SK-N-SH (cell line): Measurements from ENCODE around the gene FANCI. TPM values are rescaled to one million over a fixed set of nuclear protein-coding genes. Genes with fewer than 3 reads are reported as not detected.

Source experiments
- CTCF ChIA-PET: fragments of 300-600, 350-600 bp; formaldehyde crosslinking; extraction: SDS; loops from one replicate; lab custom pipeline; 2021; lab: Yijun Ruan, JAX
- POLR2A ChIA-PET: fragments of 350-600 bp; sonication (Branson Sonifier 250); formaldehyde crosslinking; extraction: SDS; loops from one replicate; lab custom pipeline; 2020; ENCODE audit warnings: antibody characterized with exemption, inconsistent platforms; lab: Yijun Ruan, JAX
- DNase-seq: peaks from one replicate; pipeline ENCODE4 v3.0.0; 2012
- H2AFZ ChIP-seq: fragments of 200-600 bp; sonication (generic); 2 replicates; pipeline ENCODE4 v1.8.1; 2016; ENCODE audit warnings: antibody characterized with exemption, mild to moderate bottlenecking, low read depth
- H3F3A ChIP-seq: fragments of 200-600 bp; sonication (generic); replicated peaks from 2 replicates; pipeline ENCODE3; 2016; ENCODE audit warnings: antibody characterized with exemption, mild to moderate bottlenecking; ENCODE audit not compliant: insufficient read depth
- H3K27ac ChIP-seq, 2 experiments: fragments of 200-500 bp in 1 of 2; fragments of 200-600 bp in 1 of 2; sonication (Bioruptor generic) in 1 of 2; sonication (generic), shearing (Covaris generic) in 1 of 2; 2 replicates each; pipeline versions ENCODE4 v1.5.1 to v1.6.1; 2014 to 2016; ENCODE audit warnings: low read depth in 2 of 2, inconsistent platforms in 1 of 2, low read length in 1 of 2, mild to moderate bottlenecking in 1 of 2, mixed read lengths in 1 of 2
- H3K27me3 ChIP-seq: fragments of 200-600 bp; sonication (generic), shearing (Covaris generic); 2 replicates; pipeline ENCODE4 v1.6.1; 2016; ENCODE audit warnings: mixed run types; ENCODE audit not compliant: insufficient read depth
- H3K36me3 ChIP-seq, 2 experiments: fragments of 200-500 bp in 1 of 2; fragments of 200-600 bp in 1 of 2; sonication (Bioruptor generic) in 1 of 2; sonication (generic) in 1 of 2; replicated peaks in 1 of 2; 2 replicates each; pipeline versions ENCODE3 to v1.5.1; 2014 to 2016; ENCODE audit warnings: low read length in 1 of 2, mild to moderate bottlenecking in 1 of 2; ENCODE audit not compliant: insufficient read depth in 2 of 2, control insufficient read depth in 1 of 2
- H3K4me1 ChIP-seq, 2 experiments: fragments of 200-500 bp in 1 of 2; fragments of 200-600 bp in 1 of 2; sonication (Bioruptor generic) in 1 of 2; sonication (generic), shearing (Covaris generic) in 1 of 2; 2 replicates each; pipeline versions ENCODE4 v1.5.1 to v1.6.1; 2014 to 2016; ENCODE audit warnings: low read depth in 1 of 2, low read length in 1 of 2, mixed run types in 1 of 2; ENCODE audit not compliant: insufficient read depth in 2 of 2, control insufficient read depth in 1 of 2
- H3K4me2 ChIP-seq: fragments of 200-600 bp; sonication (generic), shearing (Covaris generic); 2 replicates; pipeline ENCODE4 v1.6.1; 2017; ENCODE audit warnings: mixed run types
- H3K4me3 ChIP-seq, 2 experiments: fragments of 200-500 bp in 1 of 2; fragments of 200-600 bp in 1 of 2; sonication (Bioruptor generic) in 1 of 2; sonication (generic), shearing (Covaris generic) in 1 of 2; 2 replicates each; pipeline versions ENCODE4 v1.5.1 to v1.8.1; 2014 to 2016; ENCODE audit warnings: low read depth in 2 of 2, inconsistent platforms in 1 of 2, low read length in 1 of 2, mild to moderate bottlenecking in 1 of 2, mixed read lengths in 1 of 2, moderate library complexity in 1 of 2
- H3K79me2 ChIP-seq: fragments of 200-600 bp; sonication (generic); 2 replicates; pipeline ENCODE4 v1.8.1; 2017; ENCODE audit warnings: mild to moderate bottlenecking; ENCODE audit not compliant: insufficient read depth
- H3K9ac ChIP-seq: fragments of 200-600 bp; sonication (generic); 2 replicates; pipeline ENCODE4 v1.6.1; 2017; ENCODE audit warnings: mixed run types
- H3K9me2 ChIP-seq: fragments of 200-600 bp; sonication (generic); 2 replicates; pipeline ENCODE4 v1.6.1; 2017; ENCODE audit warnings: mixed run types
- H3K9me3 ChIP-seq: fragments of 200-600 bp; sonication (generic); 2 replicates; pipeline ENCODE4 v1.6.1; 2017; ENCODE audit warnings: mixed run types, mild to moderate bottlenecking, moderate library complexity
- H4K20me1 ChIP-seq: fragments of 200-600 bp; sonication (generic); 2 replicates; pipeline ENCODE4 v1.6.1; 2017; ENCODE audit warnings: mild to moderate bottlenecking, mixed run types; ENCODE audit not compliant: insufficient read depth
- CHD2 ChIP-seq: fragments of 150-350 bp; IDR thresholded peaks from 2 replicates; pipeline ENCODE4 v1.6.1; 2018; ENCODE audit warnings: low read length; ENCODE audit not compliant: partially characterized antibody
- EP300 ChIP-seq, 2 experiments: IDR thresholded peaks; 2 replicates each; pipeline versions ENCODE4 v1.4.0 to v1.6.1; 2012; ENCODE audit warnings: borderline replicate concordance in 1 of 2, low read depth in 1 of 2, low read length in 1 of 2
- FOXM1 ChIP-seq: IDR thresholded peaks from 2 replicates; pipeline ENCODE4 v1.4.0; 2012; ENCODE audit warnings: low read depth, mild to moderate bottlenecking
- GABPA ChIP-seq: IDR thresholded peaks from 2 replicates; pipeline ENCODE4 v1.4.0; 2012; ENCODE audit warnings: low read depth, mild to moderate bottlenecking
- MEF2A ChIP-seq: IDR thresholded peaks from 2 replicates; pipeline ENCODE4 v1.4.0; 2012; ENCODE audit warnings: low read depth, borderline replicate concordance
- RAD21 ChIP-seq: IDR thresholded peaks from 2 replicates; pipeline ENCODE4 v1.6.1; 2012; ENCODE audit warnings: mild to moderate bottlenecking, low read length
- RFX5 ChIP-seq: IDR thresholded peaks from 2 replicates; pipeline ENCODE4 v1.6.1; 2012; ENCODE audit warnings: mild to moderate bottlenecking, improper control_type of control experiment, low read length
- SIN3A ChIP-seq: IDR thresholded peaks from 2 replicates; pipeline ENCODE4 v1.6.1; 2012; ENCODE audit warnings: low read depth, mild to moderate bottlenecking, low read length, moderate library complexity, borderline replicate concordance
- TCF12 ChIP-seq: IDR thresholded peaks from 2 replicates; pipeline ENCODE4 v1.4.0; 2012
- TEAD4 ChIP-seq: IDR thresholded peaks from 2 replicates; pipeline ENCODE4 v1.4.0; 2012; ENCODE audit warnings: mild to moderate bottlenecking, borderline replicate concordance; ENCODE audit not compliant: insufficient read depth
- WGBS: methylation state at CpG from one replicate; pipeline ENCODE4 v1.1.6; 2017; ENCODE audit warnings: low lambda C conversion rate; 5-methylcytosine and 5-hydroxymethylcytosine counted together
- polyA plus RNA-seq, 3 experiments: library from polyadenylated mRNA; depleted of rRNA; stranded (reverse); fragments of >200 nt; gene quantifications; 2 replicates each; pipeline ENCODE4 v1.2.3, GENCODE V29; 2012
- TF ChIP-seq, protein P1 (sequence below): fragments of 150-350 bp; IDR thresholded peaks from 2 replicates; pipeline ENCODE4 v1.6.1; 2017; ENCODE audit warnings: antibody characterized with exemption, low read length, low read depth, borderline replicate concordance
- TF ChIP-seq, protein P2 (sequence below): IDR thresholded peaks from 2 replicates; pipeline ENCODE4 v1.4.0; 2012; ENCODE audit warnings: low read depth, borderline replicate concordance
- TF ChIP-seq, protein P3 (sequence below): IDR thresholded peaks from 2 replicates; pipeline ENCODE4; 2012
- TF ChIP-seq, protein P4 (sequence below): fragments of 200-600 bp; sonication (generic); IDR thresholded peaks from 2 replicates; pipeline ENCODE4 v1.6.1; 2017; ENCODE audit warnings: antibody characterized with exemption, mild to moderate bottlenecking, moderate library complexity

FANCI gene
- polyA plus RNA-seq, 1 of the 3 experiments (the other 2 are of a cell fraction): 13.2 TPM

DNA sequence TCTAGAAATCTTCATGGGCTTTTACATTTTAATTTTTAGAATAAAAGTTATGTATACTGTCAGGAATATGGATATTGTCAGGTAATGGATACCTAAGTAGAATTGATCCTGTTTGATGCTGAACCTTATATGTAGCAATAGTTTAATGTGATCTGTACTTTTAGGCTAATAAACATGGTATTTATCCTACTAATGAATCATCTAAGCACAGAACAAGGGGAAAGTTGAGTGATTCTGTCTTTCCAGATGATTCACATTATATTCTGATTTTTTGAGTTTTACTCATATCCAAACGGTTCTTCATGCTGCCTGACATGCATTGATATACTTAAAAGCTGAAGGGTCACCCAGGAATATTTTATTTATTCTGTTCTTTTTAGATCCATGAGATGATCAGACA, 34.5 kb downstream of the FANCI start:
- 75% methylated on average over 1 of the region's 1 CpG for WGBS
- POLR2A ChIA-PET: no interaction called here
- no peak for DNase-seq

DNA sequence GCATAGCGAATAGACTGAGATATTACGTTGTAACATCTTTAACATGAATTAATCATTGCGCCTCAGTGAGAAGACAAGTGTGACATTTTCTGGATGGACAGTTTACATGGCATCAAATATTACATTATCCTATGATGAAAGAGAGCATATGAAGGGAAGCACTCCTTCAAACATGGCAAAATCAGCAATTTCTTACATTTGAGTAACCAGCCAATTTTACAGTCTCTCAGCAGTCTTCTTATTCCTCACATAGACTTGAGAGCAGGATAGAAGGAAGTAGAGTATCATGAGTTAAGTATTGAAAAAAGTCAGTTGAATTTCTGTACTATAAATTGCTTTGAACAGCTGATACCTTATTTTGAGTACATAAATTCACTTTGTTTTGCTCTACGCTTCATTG, 38.9 kb downstream of the FANCI start:
- POLR2A ChIA-PET: no interaction called here
- no peaks in the 10 kb centered on the region for H3K79me2 ChIP-seq
- no peak overlapping the region for H3K27ac ChIP-seq
- 0 out of 2 replicates have a peak, but pooled peaks cover 6% of the 10 kb centered on the region for H3K9me3 ChIP-seq
- H3F3A ChIP-seq: no peaks in the 10 kb centered on the region
- H3K9me2 ChIP-seq: no peaks in the 10 kb centered on the region
- no peaks in the 10 kb centered on the region for H4K20me1 ChIP-seq
- no peak overlapping the region for H3K9ac ChIP-seq
- DNase-seq: no peak
- CTCF ChIA-PET: interaction anchor here (1.9 kb wide), 1 partner anchor 76 kb away, joined by 7 read pairs; no protein-coding TSS in a partner anchor
- no peak overlapping the region for H3K4me3 ChIP-seq
- 100% methylated on average over 4 of the region's 4 CpGs for WGBS
- no peaks in the 10 kb centered on the region for H3K27me3 ChIP-seq
- no peaks in the 10 kb centered on the region for H3K4me1 ChIP-seq
- H3K4me2 ChIP-seq: no peak overlapping the region
- TF ChIP-seq FOXM1 (no peak), TEAD4 (no peak), MEF2A (no peak), RAD21 (no peak), EP300 (IDR thresholded peaks at IDR 0.05; ENCODE audit: borderline replicate concordance in 1 of 2, low read depth in 1 of 2, low read length in 1 of 2) (no peak), RFX5 (no peak), SIN3A (no peak), GABPA (no peak)
- TF ChIP-seq, protein P1, sequence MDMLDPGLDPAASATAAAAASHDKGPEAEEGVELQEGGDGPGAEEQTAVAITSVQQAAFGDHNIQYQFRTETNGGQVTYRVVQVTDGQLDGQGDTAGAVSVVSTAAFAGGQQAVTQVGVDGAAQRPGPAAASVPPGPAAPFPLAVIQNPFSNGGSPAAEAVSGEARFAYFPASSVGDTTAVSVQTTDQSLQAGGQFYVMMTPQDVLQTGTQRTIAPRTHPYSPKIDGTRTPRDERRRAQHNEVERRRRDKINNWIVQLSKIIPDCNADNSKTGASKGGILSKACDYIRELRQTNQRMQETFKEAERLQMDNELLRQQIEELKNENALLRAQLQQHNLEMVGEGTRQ: no peak
- TF ChIP-seq, protein P2, sequence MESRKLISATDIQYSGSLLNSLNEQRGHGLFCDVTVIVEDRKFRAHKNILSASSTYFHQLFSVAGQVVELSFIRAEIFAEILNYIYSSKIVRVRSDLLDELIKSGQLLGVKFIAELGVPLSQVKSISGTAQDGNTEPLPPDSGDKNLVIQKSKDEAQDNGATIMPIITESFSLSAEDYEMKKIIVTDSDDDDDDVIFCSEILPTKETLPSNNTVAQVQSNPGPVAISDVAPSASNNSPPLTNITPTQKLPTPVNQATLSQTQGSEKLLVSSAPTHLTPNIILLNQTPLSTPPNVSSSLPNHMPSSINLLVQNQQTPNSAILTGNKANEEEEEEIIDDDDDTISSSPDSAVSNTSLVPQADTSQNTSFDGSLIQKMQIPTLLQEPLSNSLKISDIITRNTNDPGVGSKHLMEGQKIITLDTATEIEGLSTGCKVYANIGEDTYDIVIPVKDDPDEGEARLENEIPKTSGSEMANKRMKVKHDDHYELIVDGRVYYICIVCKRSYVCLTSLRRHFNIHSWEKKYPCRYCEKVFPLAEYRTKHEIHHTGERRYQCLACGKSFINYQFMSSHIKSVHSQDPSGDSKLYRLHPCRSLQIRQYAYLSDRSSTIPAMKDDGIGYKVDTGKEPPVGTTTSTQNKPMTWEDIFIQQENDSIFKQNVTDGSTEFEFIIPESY: no peak
- TF ChIP-seq, protein P3, sequence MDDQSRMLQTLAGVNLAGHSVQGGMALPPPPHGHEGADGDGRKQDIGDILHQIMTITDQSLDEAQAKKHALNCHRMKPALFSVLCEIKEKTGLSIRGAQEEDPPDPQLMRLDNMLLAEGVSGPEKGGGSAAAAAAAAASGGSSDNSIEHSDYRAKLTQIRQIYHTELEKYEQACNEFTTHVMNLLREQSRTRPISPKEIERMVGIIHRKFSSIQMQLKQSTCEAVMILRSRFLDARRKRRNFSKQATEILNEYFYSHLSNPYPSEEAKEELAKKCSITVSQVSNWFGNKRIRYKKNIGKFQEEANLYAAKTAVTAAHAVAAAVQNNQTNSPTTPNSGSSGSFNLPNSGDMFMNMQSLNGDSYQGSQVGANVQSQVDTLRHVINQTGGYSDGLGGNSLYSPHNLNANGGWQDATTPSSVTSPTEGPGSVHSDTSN: no peak
- TF ChIP-seq, protein P4, sequence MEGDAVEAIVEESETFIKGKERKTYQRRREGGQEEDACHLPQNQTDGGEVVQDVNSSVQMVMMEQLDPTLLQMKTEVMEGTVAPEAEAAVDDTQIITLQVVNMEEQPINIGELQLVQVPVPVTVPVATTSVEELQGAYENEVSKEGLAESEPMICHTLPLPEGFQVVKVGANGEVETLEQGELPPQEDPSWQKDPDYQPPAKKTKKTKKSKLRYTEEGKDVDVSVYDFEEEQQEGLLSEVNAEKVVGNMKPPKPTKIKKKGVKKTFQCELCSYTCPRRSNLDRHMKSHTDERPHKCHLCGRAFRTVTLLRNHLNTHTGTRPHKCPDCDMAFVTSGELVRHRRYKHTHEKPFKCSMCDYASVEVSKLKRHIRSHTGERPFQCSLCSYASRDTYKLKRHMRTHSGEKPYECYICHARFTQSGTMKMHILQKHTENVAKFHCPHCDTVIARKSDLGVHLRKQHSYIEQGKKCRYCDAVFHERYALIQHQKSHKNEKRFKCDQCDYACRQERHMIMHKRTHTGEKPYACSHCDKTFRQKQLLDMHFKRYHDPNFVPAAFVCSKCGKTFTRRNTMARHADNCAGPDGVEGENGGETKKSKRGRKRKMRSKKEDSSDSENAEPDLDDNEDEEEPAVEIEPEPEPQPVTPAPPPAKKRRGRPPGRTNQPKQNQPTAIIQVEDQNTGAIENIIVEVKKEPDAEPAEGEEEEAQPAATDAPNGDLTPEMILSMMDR: no peak
- no peak overlapping the region for H2AFZ ChIP-seq
- peaks cover 49 to 50% of the 10 kb centered on the region in 2 experiments for H3K36me3 ChIP-seq

More for the DNA sequence above, 34.5 kb downstream of the FANCI start:
- H3K4me3 ChIP-seq: no peak overlapping the region
- peaks cover 26 to 55% of the 10 kb centered on the region in 2 experiments for H3K36me3 ChIP-seq
- CTCF ChIA-PET: interaction anchor here (1.3 kb wide), 1 partner anchor 71 kb away, joined by 6 read pairs; no protein-coding TSS in a partner anchor
- H4K20me1 ChIP-seq: no peaks in the 10 kb centered on the region
- H3K4me1 ChIP-seq: no peaks in the 10 kb centered on the region
- no peaks in the 10 kb centered on the region for H3F3A ChIP-seq
- TF ChIP-seq EP300 (IDR thresholded peaks at IDR 0.05; ENCODE audit: borderline replicate concordance in 1 of 2, low read depth in 1 of 2, low read length in 1 of 2) (no peak), CHD2 (no peak), TCF12 (no peak)
- TF ChIP-seq, protein P3: no peak
- H3K79me2 ChIP-seq: no peaks in the 10 kb centered on the region
- no peaks in the 10 kb centered on the region for H3K9me2 ChIP-seq
- no peak overlapping the region for H3K4me2 ChIP-seq
- no peaks in the 10 kb centered on the region for H3K27me3 ChIP-seq
- no peaks in the 10 kb centered on the region for H3K9me3 ChIP-seq
- no peak overlapping the region for H2AFZ ChIP-seq
- no peak overlapping the region for H3K9ac ChIP-seq
- H3K27ac ChIP-seq: no peak overlapping the region
